GM12878 (cell line): ENCODE data around the gene NFS1. TPM values are rescaled to one million over a fixed set of nuclear protein-coding genes. Genes with fewer than 3 reads are reported as not detected.
A peak's percentile ranks its signal among the peaks of the same experiment; 100 is the strongest.

ENCODE experiments used
- ATAC-seq: fragments of 200-7000 bp; cut with Tn5 transposase; 3 replicates; pipeline ENCODE4 v1.9.1; 2020; ENCODE audit warnings: mild to moderate bottlenecking, moderate library complexity
- BruUV-seq: library from RNA; stranded (reverse); fragments of 400-500 nt; replicated peaks from 2 replicates; lab custom pipeline; 2021; lab: Mats Ljungman, UMichigan
- CTCF ChIA-PET: fragments of 300-600 bp; sonication (Branson Sonifier 250); formaldehyde crosslinking; extraction: SDS; loops from one replicate; lab custom pipeline; 2021; ENCODE audit warnings: inconsistent platforms; lab: Yijun Ruan, JAX
- POLR2A ChIA-PET: fragments of 350-600 bp; formaldehyde crosslinking; extraction: SDS; loops from one replicate; lab custom pipeline; 2021; ENCODE audit warnings: inconsistent platforms; lab: Charles Lee
- RAD21 ChIA-PET: fragments of 300-600 bp; sonication (Branson Sonifier 250); formaldehyde crosslinking; loops from one replicate; lab custom pipeline; 2023; ENCODE audit warnings: antibody characterized with exemption; ENCODE audit not compliant: unreplicated experiment; lab: Charles Lee
- SMC1A ChIA-PET: fragments of 300-600 bp; sonication (Branson Sonifier 250); formaldehyde crosslinking; loops from one replicate; lab custom pipeline; 2023; ENCODE audit not compliant: unreplicated experiment, uncharacterized antibody; lab: Charles Lee
- DNase-seq: peaks from one replicate; pipeline ENCODE4 v3.0.0-alpha.2; 2011; ENCODE audit warnings: low read depth, low spot score
- FAIRE-seq: peaks from 3 replicates; lab custom pipeline; 2011; peaks lifted over from hg19 to GRCh38; lab: Jason Lieb, UNC
- H2AFZ ChIP-seq: 2 replicates; pipeline ENCODE4 v1.6.0; 2011; ENCODE audit warnings: low read depth, low read length, control low read depth; ENCODE audit not compliant: control insufficient read depth
- H3K27ac ChIP-seq: 2 replicates; pipeline ENCODE4 v1.5.1; 2011; ENCODE audit warnings: control low read depth; ENCODE audit not compliant: control insufficient read depth, insufficient read depth
- H3K27me3 ChIP-seq, 2 experiments: replicated peaks in 1 of 2; 2 replicates each; pipeline versions ENCODE4 v1.6.0 to v1.6.1; 2011; ENCODE audit warnings: low read length in 1 of 2; ENCODE audit not compliant: control insufficient read depth in 2 of 2, insufficient read depth in 2 of 2
- H3K36me3 ChIP-seq, 2 experiments: 2 replicates each; pipeline ENCODE4 v1.5.1; 2011; ENCODE audit warnings: low read length in 1 of 2; ENCODE audit not compliant: control insufficient read depth in 2 of 2, insufficient read depth in 2 of 2
- H3K4me1 ChIP-seq: 2 replicates; pipeline ENCODE4 v1.6.1; 2011; ENCODE audit warnings: mild to moderate bottlenecking, low read length, moderate library complexity, mixed read lengths; ENCODE audit not compliant: control insufficient read depth, insufficient read depth
- H3K4me2 ChIP-seq: 2 replicates; pipeline ENCODE4 v1.6.0; 2011; ENCODE audit warnings: control low read depth; ENCODE audit not compliant: control insufficient read depth, insufficient read depth
- H3K4me3 ChIP-seq: fragments of 200-600 bp; sonication (generic); 2 replicates; pipeline ENCODE4 v1.5.1; 2016
- H3K79me2 ChIP-seq: 2 replicates; pipeline ENCODE4 v1.6.0; 2011; ENCODE audit warnings: low read length; ENCODE audit not compliant: control insufficient read depth, insufficient read depth
- H3K9ac ChIP-seq: 2 replicates; pipeline ENCODE4 v1.8.0; 2011; ENCODE audit warnings: low read length, control low read depth, mixed read lengths; ENCODE audit not compliant: control insufficient read depth, insufficient read depth
- H3K9me3 ChIP-seq: replicated peaks from 3 replicates; pipeline ENCODE4 v1.5.1; 2011; ENCODE audit warnings: mild to moderate bottlenecking, low read length; ENCODE audit not compliant: control insufficient read depth, insufficient read depth
- H4K20me1 ChIP-seq: 2 replicates; pipeline ENCODE4 v1.6.0; 2011; ENCODE audit not compliant: control insufficient read depth, insufficient read depth
- BACH1 ChIP-seq: fragments of 450-650 bp; IDR thresholded peaks from 2 replicates; pipeline ENCODE4 v1.6.1; 2017; ENCODE audit warnings: mild to moderate bottlenecking, borderline replicate concordance
- CBFB ChIP-seq: IDR thresholded peaks from 2 replicates; pipeline ENCODE4 v1.6.1; 2016; ENCODE audit warnings: antibody characterized with exemption, low read depth
- POLR2AphosphoS2 ChIP-seq: IDR thresholded peaks from 2 replicates; pipeline ENCODE4 v1.6.1; 2011; ENCODE audit warnings: low read depth, mild to moderate bottlenecking, low read length, improper control_type of control experiment, moderate library complexity
- POLR2AphosphoS5 ChIP-seq: IDR thresholded peaks from 2 replicates; pipeline ENCODE4 v1.6.1; 2011; ENCODE audit warnings: mild to moderate bottlenecking, low read length, inconsistent platforms
- WGBS: methylation state at CpG from one replicate; pipeline ENCODE4 v1.1.6; 2016; ENCODE audit warnings: low lambda C conversion rate; ENCODE audit not compliant: insufficient replicate concordance, insufficient coverage; ENCODE audit errors: missing lambda C conversion rate; 5-methylcytosine and 5-hydroxymethylcytosine counted together
- in situ Hi-C: fragments of 300-500 bp; cut with MboI; formaldehyde crosslinking; loops from 9 replicates; pipeline ENCODE4 v1.14.3; 2018; ENCODE audit warnings: mixed read lengths
- intact Hi-C: fragments of 100-400 bp; cut with micrococcal nuclease; formaldehyde crosslinking; loops from one replicate; pipeline ENCODE4 v1.14.2; 2022; ENCODE audit not compliant: unreplicated experiment
- polyA plus RNA-seq, 11 experiments: library from polyadenylated mRNA; depleted of rRNA in 4 of 11; unstranded in 6 of 11; stranded (reverse) in 5 of 11; fragments of >200 nt; fragmentation: Nextera tagmentation in 4 of 11; fragmentation: Illumina TruSeq in 1 of 11; extraction: Ambion mirVana in 4 of 11; extraction: Trizol in 1 of 11; gene quantifications; 1 replicate in 1 of 11; 2 replicates in 10 of 11; pipeline versions ENCODE4 v1.2.1 to v1.2.3, GENCODE V29; 2011 to 2016; ENCODE audit warnings: inconsistent platforms in 2 of 11, missing spikeins in 2 of 11, low read depth in 1 of 11
- total RNA-seq, 4 experiments: library from RNA; depleted of rRNA in 3 of 4; stranded (reverse); fragments of >200 nt in 3 of 4; fragmentation: Illumina TruSeq in 1 of 4; extraction: Trizol in 1 of 4; gene quantifications; 2 replicates each; pipeline versions ENCODE4 v1.2.1 to v1.2.3, GENCODE V29; 2013 to 2021

The NFS1 gene
- total and polyA plus RNA-seq, 10 of the 15 experiments (the other 5 are each of a cell fraction or from before 2014, with no cell fraction given) = 9.2 to 74.1 (median 38.6) TPM

DNA sequence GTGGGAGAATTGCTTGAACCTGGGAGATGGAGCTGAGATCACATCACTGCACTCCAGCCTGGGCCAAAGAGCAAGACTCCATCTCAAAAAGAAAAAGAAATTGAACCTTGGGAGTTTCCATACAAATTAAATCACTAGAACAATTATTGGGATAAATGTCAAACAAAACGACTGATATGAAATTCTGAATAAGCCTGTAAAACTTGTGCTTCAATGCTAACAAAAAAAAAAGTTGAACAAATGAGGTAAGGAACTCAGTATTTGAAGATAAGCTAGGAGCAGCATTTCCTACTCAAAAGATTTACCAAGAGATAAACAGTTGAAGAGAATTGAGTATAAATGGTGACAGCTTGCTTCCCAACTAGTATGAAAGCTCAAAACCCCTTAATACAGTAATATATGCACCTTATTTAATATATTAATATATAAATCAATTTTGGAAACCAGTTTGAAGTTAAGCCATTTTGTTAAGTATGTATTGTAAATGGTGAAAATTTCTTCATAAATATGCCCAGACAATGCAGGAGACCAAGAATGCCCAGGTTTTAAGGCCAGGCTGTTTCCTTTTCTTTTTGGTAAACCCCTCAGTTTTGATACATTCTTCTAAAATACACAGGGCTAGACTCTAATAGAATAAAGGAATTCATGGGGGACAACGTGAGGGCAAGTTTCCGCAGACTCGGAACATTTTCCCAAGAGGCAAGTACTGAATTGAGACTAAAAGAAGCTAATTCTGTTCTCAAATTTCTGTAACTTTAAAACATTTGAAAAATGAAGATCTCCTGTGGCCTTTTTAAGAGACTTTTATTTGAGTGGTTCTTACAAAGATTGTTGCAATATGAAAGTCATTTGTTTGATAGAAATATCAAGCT is 3.9 kb upstream of the NFS1 start:
- no peak for TF ChIP-seq BACH1
- peak; percentile 48; the same call in 1 of the 2 replicates for TF ChIP-seq POLR2AphosphoS5
- 0 out of 2 replicates have a peak, but pooled peaks have one; percentile 33 for TF ChIP-seq POLR2AphosphoS2
- 0 out of 2 replicates have a peak, but pooled peaks have one; percentile 5 for TF ChIP-seq CBFB
- TF ChIP-seq, all 136 proteins: peak for 3
- POLR2A ChIA-PET = interaction anchor here (0.7 to 1.1 kb wide), 2 partner anchors 10 to 22 kb away, joined by 3 to 6 read pairs; no protein-coding TSS in a partner anchor

More for the DNA sequence above, 3.9 kb upstream of the NFS1 start:
- intact Hi-C loops = no loop called here
- ATAC-seq (no peak), DNase-seq (no peak), FAIRE-seq (peak; percentile 47)
- ChIA-PET CTCF (interaction anchor here (0.7 to 3.7 kb wide), 6 partner anchors 9 to 191 kb away, joined by 3 to 11 read pairs (median 3); no protein-coding TSS in a partner anchor), SMC1A (interaction anchor here (0.7 to 1.9 kb wide), 10 partner anchors 10 to 236 kb away, joined by 3 to 6 read pairs (median 3); no protein-coding TSS in a partner anchor), RAD21 (interaction anchor here (0.9 to 2.3 kb wide), 4 partner anchors 39 to 102 kb away, joined by 3 to 6 read pairs (median 5); partner anchors contain the start of gene RBM39)
- peaks cover 7 to 51% of the 10 kb centered on the region in 2 experiments for H3K36me3 ChIP-seq
- H4K20me1 ChIP-seq = no peaks in the 10 kb centered on the region; the same call in 1 of the 2 replicates
- no peak overlapping the region for H3K4me3 ChIP-seq
- H3K27me3 ChIP-seq = no peaks in the 10 kb centered on the region
- H3K9me3 ChIP-seq = no peaks in the 10 kb centered on the region
- no TSS peak for BruUV-seq
- H3K4me2 ChIP-seq = no peak overlapping the region
- no peak overlapping the region for H2AFZ ChIP-seq
- WGBS = 58% methylated on average over 4 of the region's 4 CpGs
- H3K27ac ChIP-seq = no peak overlapping the region
- peaks cover 6% of the 10 kb centered on the region; the same call in 1 of the 2 replicates for H3K4me1 ChIP-seq
- in situ Hi-C loops = no loop called here
- peaks cover 27% of the 10 kb centered on the region for H3K79me2 ChIP-seq
- H3K9ac ChIP-seq = no peak overlapping the region
